H9 (cell line): Measurements from ENCODE around the gene GIPC3. TPM values are rescaled to one million over a fixed set of nuclear protein-coding genes. Genes with fewer than 3 reads are reported as not detected.

Experiments used
- DNase-seq: peaks from one replicate; pipeline ENCODE4 v3.0.0-alpha.2; 2017
- H2AFZ ChIP-seq: one replicate; pipeline ENCODE4 v1.6.1; 2013; ENCODE audit warnings: mild to moderate bottlenecking, low read length, control low read depth, moderate library complexity
- H2AK5ac ChIP-seq: 2 replicates; pipeline ENCODE4 v1.6.1; 2013; ENCODE audit warnings: low read length, control low read depth, mixed read lengths; ENCODE audit not compliant: insufficient read length
- H2BK120ac ChIP-seq: one replicate; pipeline ENCODE4 v1.6.1; 2013; ENCODE audit warnings: low read depth, mild to moderate bottlenecking, low read length, control low read depth, inconsistent platforms; ENCODE audit not compliant: poor library complexity, severe bottlenecking
- H2BK12ac ChIP-seq: 2 replicates; pipeline ENCODE4 v1.6.1; 2013; ENCODE audit warnings: low read length, control low read depth, mixed read lengths, low read depth; ENCODE audit not compliant: insufficient read length
- H2BK15ac ChIP-seq: 2 replicates; pipeline ENCODE4 v1.6.1; 2013; ENCODE audit warnings: low read depth, low read length, control low read depth
- H2BK20ac ChIP-seq: one replicate; pipeline ENCODE4 v1.6.1; 2013; ENCODE audit warnings: low read depth, mild to moderate bottlenecking, low read length, control low read depth, inconsistent platforms; ENCODE audit not compliant: poor library complexity, severe bottlenecking
- H2BK5ac ChIP-seq: 2 replicates; pipeline ENCODE4 v1.6.1; 2013; ENCODE audit warnings: low read length, control low read depth, mixed read lengths; ENCODE audit not compliant: insufficient read length
- H3K14ac ChIP-seq: 2 replicates; pipeline ENCODE4 v1.6.1; 2013; ENCODE audit warnings: low read length, control low read depth; ENCODE audit not compliant: insufficient read depth
- H3K18ac ChIP-seq: 2 replicates; pipeline ENCODE4 v1.6.1; 2013; ENCODE audit warnings: low read depth, mild to moderate bottlenecking, mixed read lengths, low read length, control low read depth; ENCODE audit not compliant: insufficient read length
- H3K23ac ChIP-seq: 2 replicates; pipeline ENCODE4 v1.6.1; 2013; ENCODE audit warnings: low read length, control low read depth, mixed read lengths, low read depth; ENCODE audit not compliant: insufficient read length
- H3K23me2 ChIP-seq: 2 replicates; pipeline ENCODE4 v1.6.1; 2013; ENCODE audit warnings: low read depth, mild to moderate bottlenecking, mixed read lengths, low read length, control low read depth; ENCODE audit not compliant: insufficient read length, poor library complexity, severe bottlenecking
- H3K27ac ChIP-seq: 2 replicates; pipeline ENCODE4 v1.5.1; 2013; ENCODE audit warnings: low read length, control low read depth, mixed read lengths, low read depth; ENCODE audit not compliant: insufficient read length
- H3K27me3 ChIP-seq: 2 replicates; pipeline ENCODE4 v1.6.1; 2013; ENCODE audit warnings: low read length, control low read depth, inconsistent platforms; ENCODE audit not compliant: insufficient read depth
- H3K4ac ChIP-seq: 2 replicates; pipeline ENCODE4 v1.6.1; 2013; ENCODE audit warnings: low read depth, mild to moderate bottlenecking, control low read depth, inconsistent platforms, low read length, moderate library complexity
- H3K4me1 ChIP-seq: 2 replicates; pipeline ENCODE4 v1.6.1; 2013; ENCODE audit warnings: low read length, control low read depth, inconsistent platforms; ENCODE audit not compliant: insufficient read depth
- H3K4me2 ChIP-seq: 2 replicates; pipeline ENCODE4 v1.6.1; 2013; ENCODE audit warnings: low read length, control low read depth, mixed read lengths; ENCODE audit not compliant: insufficient read length, insufficient read depth
- H3K56ac ChIP-seq: 2 replicates; pipeline ENCODE4 v1.6.1; 2013; ENCODE audit warnings: low read depth, mild to moderate bottlenecking, mixed read lengths, low read length, control low read depth; ENCODE audit not compliant: insufficient read length
- H3K79me1 ChIP-seq: 2 replicates; pipeline ENCODE4 v1.6.1; 2013; ENCODE audit warnings: low read depth, mild to moderate bottlenecking, moderate library complexity, low read length, control low read depth, inconsistent platforms; ENCODE audit not compliant: insufficient read depth, poor library complexity, severe bottlenecking
- H3K79me2 ChIP-seq: 2 replicates; pipeline ENCODE4 v1.6.1; 2013; ENCODE audit warnings: low read length, control low read depth, inconsistent platforms; ENCODE audit not compliant: insufficient read depth
- H3K9ac ChIP-seq: 2 replicates; pipeline ENCODE4 v1.6.1; 2013; ENCODE audit warnings: low read length, control low read depth, mixed read lengths; ENCODE audit not compliant: insufficient read length; ENCODE audit errors: extremely low read depth
- H3K9me3 ChIP-seq: one replicate; pipeline ENCODE4 v1.6.1; 2013; ENCODE audit warnings: low read depth, low read length, inconsistent platforms; ENCODE audit not compliant: control insufficient read depth
- H3T11ph ChIP-seq: one replicate; pipeline ENCODE4 v1.6.1; 2013; ENCODE audit warnings: mild to moderate bottlenecking, low read length, control low read depth, inconsistent platforms
- H4K20me1 ChIP-seq: one replicate; pipeline ENCODE4 v1.6.1; 2013; ENCODE audit not compliant: control insufficient read depth, insufficient read length, insufficient read depth
- H4K5ac ChIP-seq: 2 replicates; pipeline ENCODE4 v1.6.1; 2013; ENCODE audit warnings: low read depth, mild to moderate bottlenecking, mixed read lengths, low read length, control low read depth; ENCODE audit not compliant: insufficient read length
- H4K8ac ChIP-seq: replicated peaks from 2 replicates; pipeline ENCODE4 v1.6.1; 2013; ENCODE audit warnings: low read length, control low read depth, mixed read lengths, low read depth; ENCODE audit not compliant: insufficient read length
- H4K91ac ChIP-seq: 2 replicates; pipeline ENCODE4 v1.6.1; 2013; ENCODE audit warnings: low read depth, mild to moderate bottlenecking, moderate library complexity, mixed read lengths, low read length, control low read depth; ENCODE audit not compliant: insufficient read length
- H3K27ac Mint-ChIP-seq, 3 experiments: 2 replicates in 2 of 3; 3 replicates in 1 of 3; pipeline ENCODE4 v1.8.0; 2020 to 2021; ENCODE audit warnings: mixed read lengths in 3 of 3, mild to moderate bottlenecking in 1 of 3, moderate library complexity in 1 of 3
- H3K27me3 Mint-ChIP-seq: 2 replicates; pipeline ENCODE4 v1.8.0; 2021; ENCODE audit warnings: low read depth, mild to moderate bottlenecking, moderate library complexity, mixed read lengths
- H3K36me3 Mint-ChIP-seq, 3 experiments: 2 replicates in 2 of 3; 3 replicates in 1 of 3; pipeline ENCODE4 v1.8.0; 2020 to 2021; ENCODE audit warnings: low read depth in 3 of 3, mixed read lengths in 3 of 3; ENCODE audit not compliant: insufficient read depth in 1 of 3
- H3K4me1 Mint-ChIP-seq, 2 experiments: 2 replicates each; pipeline ENCODE4 v1.8.0; 2020; ENCODE audit warnings: mixed read lengths in 2 of 2
- H3K4me3 Mint-ChIP-seq, 2 experiments: 2 replicates in 1 of 2; 3 replicates in 1 of 2; pipeline ENCODE4 v1.8.0; 2020 to 2021; ENCODE audit warnings: mild to moderate bottlenecking in 2 of 2, mixed read lengths in 2 of 2, moderate library complexity in 1 of 2
- H3K9me3 Mint-ChIP-seq, 2 experiments: 2 replicates in 1 of 2; 3 replicates in 1 of 2; pipeline ENCODE4 v1.8.0; 2020; ENCODE audit warnings: mild to moderate bottlenecking in 2 of 2, mixed read lengths in 2 of 2, moderate library complexity in 1 of 2
- CTCF ChIP-seq: fragments of 200-600 bp; sonication (generic); conservative IDR thresholded peaks from 3 replicates; pipeline ENCODE4 v1.8.0; 2021; ENCODE audit warnings: antibody characterized with exemption, mild to moderate bottlenecking
- WGBS: extraction: QIAGEN DNeasy Blood & Tissue Kit; methylation state at CpG from one replicate; pipeline ENCODE4 v1.1.7; 2013; ENCODE audit warnings: missing lambda C conversion rate, low lambda C conversion rate, mixed read lengths; ENCODE audit not compliant: insufficient read length; ENCODE audit errors: extremely low coverage; 5-methylcytosine and 5-hydroxymethylcytosine counted together
- total RNA-seq: library from RNA; stranded (reverse); gene quantifications from 2 replicates; pipeline ENCODE4 v1.2.1, GENCODE V29; 2021

Gene GIPC3
- total RNA-seq, 1 experiment from 2014 or later, result 1.6 TPM

- no peak for DNase-seq
- Histone ChIP-seq H3K79me2 (no peaks in the 10 kb centered on the region), H2AK5ac (no peak overlapping the region), H3K9ac (no peak overlapping the region), H3K27me3 (no peaks in the 10 kb centered on the region), H3K14ac (no peak overlapping the region), H2BK120ac (no peak overlapping the region), H2BK15ac (no peak overlapping the region), H2BK12ac (no peak overlapping the region), H3K18ac (no peak overlapping the region), H2BK5ac (no peak overlapping the region), H2AFZ (no peak overlapping the region), H3K23me2 (no peaks in the 10 kb centered on the region), H3K4me2 (no peak overlapping the region), H4K8ac (no peak overlapping the region), H4K5ac (no peak overlapping the region), H3K23ac (no peak overlapping the region), H2BK20ac (no peak overlapping the region), H3K56ac (no peak overlapping the region), H3K4ac (no peak overlapping the region), H4K91ac (no peak overlapping the region), H3K4me1 (no peaks in the 10 kb centered on the region), H3K9me3 (no peaks in the 10 kb centered on the region), H4K20me1 (no peaks in the 10 kb centered on the region), H3K27ac (no peak overlapping the region), H3T11ph (no peak overlapping the region), H3K79me1 (no peaks in the 10 kb centered on the region)
- no CpG with 5 or more reads among the region's 50 CpGs for WGBS
- Mint-ChIP-seq H3K27me3 (no peaks in the 10 kb centered on the region), H3K4me1 (no peaks in the 10 kb centered on the region), H3K36me3 (peaks cover 0 to 7% (median 7%) of the 10 kb centered on the region in 3 experiments; a peak in 5 of 7 replicates), H3K27ac (no peak overlapping the region), H3K4me3 (no peak overlapping the region), H3K9me3 (no peaks in the 10 kb centered on the region; a peak in 1 of 5 replicates)
- TF ChIP-seq CTCF, result no peak
Observed at GRCh38 chr19:3632739-3633558, 47.7 kb downstream of the GIPC3 start.
